Testis (tissue), 2 donors: Measurements from ENCODE around the gene ALDOC.

Source experiments
- POLR2A ChIP-seq: fragments of 450-650 bp; IDR thresholded peaks from one replicate; pipeline ENCODE4 v1.6.1; 2017; ENCODE audit warnings: antibody characterized with exemption, mild to moderate bottlenecking, moderate library complexity
- TF ChIP-seq, protein P1 (sequence below), 3 experiments: fragments of 450-650 bp in 2 of 3; fragments of 200-600 bp in 1 of 3; sonication (generic) in 1 of 3; IDR thresholded peaks; one replicate each; pipeline ENCODE4 v1.5.1; 2016 to 2019; ENCODE audit warnings: antibody characterized with exemption in 3 of 3, mild to moderate bottlenecking in 2 of 3, moderate library complexity in 1 of 3

DNA sequence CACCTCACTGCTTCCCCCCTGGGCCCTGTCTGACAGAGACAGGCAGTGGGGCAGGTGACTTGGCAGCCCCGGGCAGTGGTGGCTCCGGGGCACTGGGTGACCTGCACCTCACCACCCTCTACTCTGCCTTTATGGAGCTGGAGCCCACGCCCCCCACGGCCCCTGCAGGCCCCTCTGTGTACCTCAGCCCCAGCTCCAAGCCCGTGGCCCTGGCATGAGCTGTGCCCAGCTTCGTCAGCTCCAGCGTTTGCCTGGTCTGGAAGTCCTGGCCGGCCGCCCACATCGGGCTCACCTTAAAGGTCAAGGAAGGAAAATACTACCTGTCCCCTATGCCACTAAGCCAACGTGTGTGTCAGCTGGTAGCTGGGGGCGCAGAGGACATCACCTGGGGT is 39.5 kb downstream of the ALDOC start:
- TF ChIP-seq POLR2A, result no peak
- TF ChIP-seq, protein P1, sequence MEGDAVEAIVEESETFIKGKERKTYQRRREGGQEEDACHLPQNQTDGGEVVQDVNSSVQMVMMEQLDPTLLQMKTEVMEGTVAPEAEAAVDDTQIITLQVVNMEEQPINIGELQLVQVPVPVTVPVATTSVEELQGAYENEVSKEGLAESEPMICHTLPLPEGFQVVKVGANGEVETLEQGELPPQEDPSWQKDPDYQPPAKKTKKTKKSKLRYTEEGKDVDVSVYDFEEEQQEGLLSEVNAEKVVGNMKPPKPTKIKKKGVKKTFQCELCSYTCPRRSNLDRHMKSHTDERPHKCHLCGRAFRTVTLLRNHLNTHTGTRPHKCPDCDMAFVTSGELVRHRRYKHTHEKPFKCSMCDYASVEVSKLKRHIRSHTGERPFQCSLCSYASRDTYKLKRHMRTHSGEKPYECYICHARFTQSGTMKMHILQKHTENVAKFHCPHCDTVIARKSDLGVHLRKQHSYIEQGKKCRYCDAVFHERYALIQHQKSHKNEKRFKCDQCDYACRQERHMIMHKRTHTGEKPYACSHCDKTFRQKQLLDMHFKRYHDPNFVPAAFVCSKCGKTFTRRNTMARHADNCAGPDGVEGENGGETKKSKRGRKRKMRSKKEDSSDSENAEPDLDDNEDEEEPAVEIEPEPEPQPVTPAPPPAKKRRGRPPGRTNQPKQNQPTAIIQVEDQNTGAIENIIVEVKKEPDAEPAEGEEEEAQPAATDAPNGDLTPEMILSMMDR (IDR thresholded peaks at IDR 0.05), result no peak
